Hepatic stellate cell (primary cell): ENCODE data around the gene RPS2.
A peak's percentile ranks its signal among the peaks of the same experiment; 100 is the strongest.
"Not testable (repeated sequence)": the region's sequence is repeated elsewhere in the genome, so short reads cannot be mapped to it uniquely, and the experiment has no call there.

Experiments
- DNase-seq: peaks from one replicate; pipeline ENCODE4 v3.0.0; 2011; ENCODE audit warnings: low spot score

The RPS2 gene

GRCh38 chr16:1964506-1965395 is at the start of gene RPS2:
TSS of gene RPS2 (minus strand) at chr16:1964826. CDS start at chr16:1964625, 201 bp downstream.
- DNase-seq = peak; percentile 100

GRCh38 chr16:2013527-2013926 is 48.9 kb upstream of the RPS2 start:
- no peak for DNase-seq

DNA sequence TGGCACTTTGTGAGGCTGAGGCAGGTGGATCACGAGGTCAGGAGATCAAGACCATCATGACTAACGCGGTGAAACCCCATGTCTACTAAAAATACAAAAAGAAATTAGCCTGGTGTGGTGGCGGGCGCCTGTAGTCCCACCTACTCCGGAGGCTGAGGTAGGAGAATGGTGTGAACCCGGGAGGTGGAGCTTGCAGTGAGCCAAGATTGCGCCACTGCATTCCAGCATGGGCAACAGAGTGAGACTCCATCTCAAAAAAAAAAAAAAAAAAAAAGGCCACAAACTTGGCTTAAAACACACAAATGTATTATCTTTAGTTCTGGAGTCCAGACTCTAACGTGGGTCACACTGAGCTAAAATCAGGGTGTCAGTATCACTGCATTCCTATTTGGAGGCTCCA is 47.1 kb upstream of the RPS2 start:
- DNase-seq = not testable (repeated sequence)

- DNase-seq = peak; percentile 94
Observed at GRCh38 chr16:2009791-2010510, 45.3 kb upstream of the RPS2 start, which contains the start of gene ZNF598. TSS of gene ZNF598 (minus strand) at chr16:2009821.

GRCh38 chr16:2009164-2009711 is 44.6 kb upstream of the RPS2 start:
- no peak for DNase-seq

- DNase-seq = peak; percentile 62
Observed at GRCh38 chr16:2008631-2009163, 44.1 kb upstream of the RPS2 start.

- no peak for DNase-seq
Observed at GRCh38 chr16:2008009-2008526, 43.4 kb upstream of the RPS2 start.

DNA sequence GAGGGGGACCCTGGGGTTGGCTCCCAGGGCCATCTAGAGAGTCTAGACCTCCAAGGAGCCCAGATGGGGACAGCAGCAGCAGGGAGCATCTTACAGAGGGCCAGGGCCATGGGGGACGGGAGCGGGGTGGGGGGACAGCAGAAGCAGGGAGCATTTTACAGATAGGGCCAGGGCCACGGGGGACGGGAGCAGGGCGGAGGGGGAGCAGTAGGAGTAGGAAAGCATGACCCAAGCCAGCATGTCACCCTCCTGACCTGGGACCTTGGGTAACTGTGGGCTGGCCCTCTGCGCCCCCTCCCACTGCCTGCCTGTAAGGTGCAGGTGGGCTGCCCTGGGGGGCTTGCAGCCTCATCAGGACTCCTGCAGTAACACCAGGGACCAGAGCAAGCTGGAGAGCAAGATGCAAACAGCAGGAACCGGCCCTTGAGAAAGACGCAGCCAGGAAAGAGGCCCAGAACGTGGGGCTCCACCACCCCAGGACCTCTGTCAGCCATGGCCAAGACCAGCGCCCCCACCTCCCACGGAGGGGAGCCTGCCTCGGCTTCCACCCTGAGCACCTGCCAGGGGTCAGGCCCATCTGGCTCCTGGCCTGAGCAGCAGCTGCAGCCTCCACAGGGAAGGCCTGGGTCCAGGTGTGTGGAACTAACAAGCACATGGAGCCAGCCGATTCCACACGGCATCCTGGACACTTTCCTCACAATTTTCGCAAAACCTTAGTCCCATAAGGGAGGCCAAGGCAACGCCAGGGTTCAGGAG is 42.6 kb upstream of the RPS2 start:
- DNase-seq = no peak

- no peak for DNase-seq
Observed at GRCh38 chr16:2006317-2006716, 41.7 kb upstream of the RPS2 start.

GRCh38 chr16:2005646-2006045 is 41.0 kb upstream of the RPS2 start:
- DNase-seq = no peak

GRCh38 chr16:2004795-2005517 is 40.3 kb upstream of the RPS2 start:
- DNase-seq = no peak

DNA sequence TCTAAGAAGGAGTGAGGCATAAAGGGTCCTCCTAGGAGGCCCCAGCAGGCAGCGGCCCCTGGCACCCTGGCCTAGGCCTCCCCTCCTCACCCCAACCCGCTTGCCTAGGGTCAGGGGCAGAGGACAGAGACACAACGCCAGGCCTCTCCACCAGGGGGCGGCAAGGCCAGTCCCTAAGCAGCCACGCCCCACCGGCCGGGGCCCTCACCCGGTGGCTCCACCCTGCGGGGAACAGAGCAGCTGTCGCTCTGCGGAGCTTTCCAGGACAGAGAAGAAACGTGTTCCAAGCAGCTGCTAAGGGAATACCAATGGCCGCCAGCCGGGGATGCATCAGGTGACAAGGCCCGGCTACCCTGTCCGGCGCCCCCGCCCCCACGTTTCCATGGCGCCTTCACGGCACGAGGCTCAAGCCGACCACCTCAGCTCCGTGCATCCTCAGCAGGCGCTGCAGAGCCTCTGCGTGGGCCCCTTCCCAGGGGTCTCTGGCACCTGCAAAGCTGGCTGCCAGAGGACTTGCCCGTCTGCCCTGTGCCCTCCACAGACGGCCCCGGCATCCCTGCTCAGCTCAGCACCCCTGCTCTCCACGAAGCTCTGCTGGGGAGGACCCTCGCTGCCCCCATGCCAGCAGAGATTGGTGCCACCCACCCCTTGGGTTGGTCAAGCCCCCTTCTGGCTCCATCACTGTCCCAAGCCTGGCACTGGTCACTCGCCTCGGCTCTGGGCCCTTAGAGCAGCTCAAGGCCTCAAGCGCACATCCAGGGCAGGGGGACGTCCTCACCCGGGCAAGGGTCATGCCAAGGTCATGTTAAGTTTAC is 39.4 kb upstream of the RPS2 start:
- DNase-seq = peak; percentile 96

- DNase-seq = no peak
Observed at GRCh38 chr16:2003231-2003826, 38.7 kb upstream of the RPS2 start.

- DNase-seq = no peak
Observed at GRCh38 chr16:2002406-2003230, 38.0 kb upstream of the RPS2 start.

DNA sequence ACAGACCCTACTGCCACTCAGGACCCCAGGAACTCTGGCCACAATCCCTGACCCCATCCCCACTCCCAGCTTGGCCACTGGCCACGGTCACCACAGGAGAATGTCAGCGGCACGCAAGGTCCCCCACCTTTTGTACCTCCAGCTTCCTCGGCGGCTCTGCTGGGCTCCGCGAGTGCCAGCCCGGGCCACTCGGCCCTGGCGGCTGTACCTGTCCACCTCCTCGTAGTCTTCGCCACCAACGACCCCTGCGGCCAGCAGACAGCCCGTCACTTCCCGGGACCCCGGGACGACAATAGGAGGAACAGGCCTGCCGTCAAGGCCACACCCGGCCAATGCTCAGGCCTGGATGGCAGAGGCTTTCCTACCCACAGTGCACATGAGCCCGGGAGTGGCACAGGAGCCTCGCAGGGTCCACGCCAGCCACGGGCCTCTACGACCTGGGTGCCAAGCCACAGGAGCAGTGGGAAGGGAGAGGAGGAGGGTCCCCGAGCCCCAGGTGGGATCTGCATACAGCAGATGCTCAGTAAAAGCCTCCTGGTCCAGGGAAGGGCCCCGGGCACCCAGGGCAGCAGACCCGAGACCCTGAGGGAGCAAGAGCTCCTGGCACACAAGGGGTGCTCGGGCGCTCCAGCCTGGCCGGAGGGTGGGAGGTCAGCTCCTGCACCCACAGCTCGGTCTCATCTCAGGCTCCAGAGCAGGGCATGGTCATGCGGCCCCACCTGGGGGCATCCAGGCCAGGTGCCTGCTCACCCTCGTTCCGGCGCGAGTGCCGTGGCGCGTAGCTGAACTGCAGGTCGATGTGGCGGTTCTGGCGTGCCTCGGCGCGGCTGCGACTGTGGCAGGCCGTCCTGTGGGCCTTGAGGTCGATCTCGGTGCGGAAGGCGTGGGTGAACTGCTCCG is 37.1 kb upstream of the RPS2 start:
- DNase-seq = no peak

- DNase-seq = no peak
Observed at GRCh38 chr16:2001035-2001434, 36.4 kb upstream of the RPS2 start.

- no peak for DNase-seq
Observed at GRCh38 chr16:1999866-2000514, 35.4 kb upstream of the RPS2 start.
